HUDEP-2 (cell line): Measurements from ENCODE around the gene LRP1B.
"Not testable (repeated sequence)": the region's sequence is repeated elsewhere in the genome, so short reads cannot be mapped to it uniquely, and the experiment has no call there.

Experiments used
- DNase-seq, 76 experiments: peaks; one replicate each; lab custom pipeline; 2025; ENCODE audit not compliant: unreplicated experiment in 76 of 76; lab: John Stamatoyannopoulos, UW

LRP1B gene

DNA sequence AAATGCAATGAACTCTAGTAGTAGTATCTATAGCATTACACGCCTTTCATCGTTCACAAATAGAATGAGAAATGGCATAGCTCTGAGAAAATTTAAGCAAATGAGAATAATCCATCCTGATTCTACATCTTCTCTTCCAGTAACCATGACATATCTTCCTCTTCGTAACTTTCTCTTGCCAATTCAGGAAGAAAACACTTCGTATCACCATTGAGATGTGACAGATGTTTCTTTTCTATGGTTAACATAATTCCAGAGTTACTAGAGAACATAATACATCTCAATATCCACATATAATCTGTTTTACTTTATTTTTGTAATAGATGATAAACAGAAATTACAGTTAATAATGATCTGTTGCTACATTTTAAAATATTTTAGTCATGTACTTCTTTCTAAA, 1527.4 kb downstream of the LRP1B start:
- DNase-seq, result no peak

DNA sequence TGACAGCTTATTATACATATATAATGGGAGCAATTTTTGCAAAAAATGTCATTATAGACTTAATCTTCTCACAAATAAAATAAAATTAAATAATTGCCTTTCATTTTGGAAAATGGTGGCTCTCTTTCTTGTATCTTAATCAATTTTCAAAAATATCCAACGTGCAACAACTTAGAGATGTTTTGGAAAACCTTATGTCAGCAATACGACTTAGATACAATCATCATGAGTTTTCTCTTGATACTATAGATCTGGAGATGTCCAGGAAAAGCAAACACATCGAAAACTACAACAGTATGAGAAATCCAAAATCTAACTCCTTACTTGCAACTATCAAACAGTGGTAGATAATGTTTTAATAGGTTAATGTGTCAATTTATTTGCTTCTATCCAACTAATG, 1529.0 kb downstream of the LRP1B start:
- DNase-seq, result no peak

DNA sequence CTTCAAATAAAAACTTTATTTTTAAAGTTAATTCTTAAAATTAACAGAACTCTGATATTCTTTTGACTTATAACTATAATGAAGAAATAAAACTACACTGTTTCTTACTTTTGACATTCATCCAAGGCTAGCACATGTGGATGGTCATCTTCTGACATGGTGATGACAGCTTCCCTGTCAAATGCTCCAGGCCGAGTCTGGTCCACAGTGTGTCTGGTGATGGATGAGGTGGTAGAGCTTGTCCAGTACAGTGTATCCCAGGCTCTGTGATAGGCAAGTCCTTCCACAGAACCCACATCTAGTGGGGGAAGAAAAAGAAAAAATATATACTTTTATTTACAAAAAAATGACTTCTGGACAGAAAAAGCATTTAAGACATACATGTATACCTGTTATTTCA, 1529.5 kb downstream of the LRP1B start:
- no peak for DNase-seq

DNA sequence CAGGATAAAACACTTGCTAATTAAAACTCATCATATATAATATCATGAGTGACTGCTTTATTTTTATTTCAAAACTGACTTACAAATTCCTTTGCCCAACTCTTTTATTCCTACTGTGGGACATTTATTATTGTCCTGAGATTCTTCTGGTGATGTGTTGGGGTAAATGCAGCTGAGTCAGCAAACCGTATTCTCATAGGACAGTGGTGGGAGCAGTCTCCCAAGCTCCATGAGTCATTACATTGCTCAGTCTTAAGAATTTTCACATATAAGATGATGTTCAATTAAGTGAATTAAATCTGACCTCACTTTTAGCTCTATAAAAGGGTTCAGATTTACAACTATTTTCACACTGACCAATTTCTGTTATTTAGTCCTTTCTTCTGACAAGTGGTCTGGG, 1530.7 kb downstream of the LRP1B start:
- no peak for DNase-seq

DNA sequence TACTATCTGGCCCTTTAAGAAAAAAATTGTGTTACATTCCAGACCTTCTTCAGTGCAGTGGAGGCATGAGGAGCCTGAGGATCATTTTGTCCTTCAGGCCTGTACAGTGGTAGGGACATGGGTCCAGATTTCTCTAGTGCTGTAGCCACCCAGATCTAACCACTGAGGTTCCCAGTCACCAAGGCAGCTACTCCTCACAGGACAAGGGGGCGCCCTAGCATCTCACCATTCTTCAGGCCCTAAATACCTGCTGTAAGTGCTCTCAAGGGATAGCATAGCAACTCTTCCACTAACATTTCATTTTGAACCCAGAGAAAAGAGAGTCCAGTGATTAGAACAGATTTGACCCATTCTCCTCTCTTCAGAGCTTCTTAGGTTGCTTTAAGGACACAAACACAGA, 1533.0 kb downstream of the LRP1B start:
- DNase-seq, result no peak

DNA sequence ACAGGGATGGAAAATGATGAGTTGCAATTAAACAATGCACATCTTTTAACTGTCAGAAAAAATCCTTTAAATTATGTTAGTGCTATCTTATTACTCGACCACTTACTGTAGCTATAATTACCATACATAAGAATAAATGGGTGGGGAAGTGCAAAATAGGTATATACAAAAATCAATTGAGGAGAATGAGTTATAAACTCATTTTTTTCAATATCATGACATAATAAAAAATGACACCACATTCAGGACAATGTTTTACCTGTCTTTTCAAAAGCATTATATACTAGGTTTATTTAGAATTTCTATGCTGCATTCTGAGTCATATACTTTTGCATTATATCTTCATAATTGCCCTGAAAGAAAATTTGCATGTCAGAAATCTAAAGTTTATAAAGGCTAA, 1533.6 kb downstream of the LRP1B start:
- DNase-seq, result no peak

DNA sequence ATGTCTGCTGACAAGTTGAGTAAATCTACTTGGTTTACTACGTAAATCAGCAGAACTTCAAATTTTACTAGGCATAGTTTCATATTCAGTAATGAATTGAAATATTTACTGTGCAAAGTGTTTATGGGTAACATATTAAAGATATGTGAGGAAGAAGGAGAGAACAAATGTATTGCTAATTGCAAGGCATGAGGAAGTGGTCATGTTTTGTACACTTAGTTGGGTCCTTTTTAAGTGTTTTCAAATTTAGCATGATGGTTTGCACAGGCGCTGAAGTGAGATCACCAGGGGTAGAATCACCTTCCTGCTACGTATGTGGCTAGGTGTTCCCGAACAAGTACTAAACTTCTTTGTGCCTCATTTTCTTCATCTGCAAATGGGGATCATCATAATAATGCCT, 1534.4 kb downstream of the LRP1B start:
- no peak for DNase-seq

DNA sequence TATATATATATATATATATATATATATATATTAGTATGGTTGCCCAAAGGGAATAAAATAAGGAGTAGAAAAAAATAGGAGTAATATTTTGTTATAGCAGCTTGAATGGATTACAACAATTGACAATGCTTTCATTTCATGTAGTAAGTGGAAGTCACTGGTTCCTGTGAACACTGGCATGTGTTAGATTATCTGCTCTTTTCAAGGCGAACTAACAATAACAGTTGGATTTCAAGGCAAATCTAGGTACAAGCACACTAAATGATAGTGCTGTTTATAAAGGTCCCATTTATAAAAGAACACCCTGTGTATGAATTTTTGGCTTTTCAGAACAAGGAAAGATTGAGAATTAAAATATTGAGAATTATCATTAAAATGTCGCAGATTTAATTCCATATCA, 1535.7 kb downstream of the LRP1B start:
- DNase-seq, result no peak

DNA sequence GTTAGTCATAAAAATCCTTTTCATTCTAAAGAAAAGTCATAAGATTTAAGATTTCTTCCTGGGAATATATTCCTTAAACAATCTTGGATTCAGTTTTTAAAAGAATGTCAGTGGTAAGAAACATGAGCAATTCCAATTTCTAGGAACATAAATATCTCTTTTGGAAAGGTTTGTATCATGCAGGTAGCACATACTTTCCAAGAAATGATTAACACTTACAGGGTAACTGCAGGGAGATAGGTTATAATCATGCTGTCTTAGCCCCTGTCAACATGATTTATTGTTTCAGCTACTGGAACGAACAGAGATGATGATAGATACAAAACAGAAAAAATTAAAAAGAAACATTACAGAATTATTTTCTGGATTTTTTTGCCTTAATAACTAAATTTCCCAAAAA, 1537.7 kb downstream of the LRP1B start:
- no peak for DNase-seq

DNA sequence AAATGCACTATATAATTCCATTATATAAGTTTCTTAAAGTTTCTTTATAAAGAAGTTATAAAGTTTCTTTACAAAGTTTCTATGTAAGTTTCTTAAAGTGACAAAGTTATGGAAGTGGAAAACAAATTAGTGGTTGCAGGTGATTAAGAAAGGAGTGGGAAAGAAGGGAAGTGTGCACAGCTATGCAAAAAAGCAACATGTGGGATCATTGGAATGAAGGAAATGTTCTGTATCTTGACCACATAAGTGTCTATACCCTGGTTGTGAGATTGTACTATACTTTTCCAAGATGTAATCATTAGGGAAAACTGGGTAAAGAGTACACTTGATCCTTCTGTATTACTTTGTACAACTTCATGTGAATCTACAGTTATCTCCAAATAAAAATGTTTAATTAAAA, 1541.1 kb downstream of the LRP1B start:
- DNase-seq, result no peak

DNA sequence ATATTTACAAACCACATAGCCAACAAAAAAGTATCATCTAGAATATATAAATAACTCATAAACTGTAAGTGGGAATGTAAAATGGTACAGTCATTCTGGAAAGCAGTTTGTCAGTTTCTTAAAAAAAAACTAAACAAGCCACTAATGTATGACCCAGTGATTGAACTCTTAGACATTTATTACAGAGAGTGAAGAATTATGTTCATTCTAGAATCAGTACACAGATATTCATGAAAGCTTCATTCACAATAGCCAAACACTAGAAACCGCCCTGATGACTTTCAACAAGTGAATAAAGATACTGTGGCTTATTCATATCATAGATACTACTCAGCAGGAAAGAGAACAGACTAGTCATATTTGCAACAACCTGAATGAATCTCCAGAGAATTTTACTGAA, 1541.5 kb downstream of the LRP1B start:
- DNase-seq, result no peak

DNA sequence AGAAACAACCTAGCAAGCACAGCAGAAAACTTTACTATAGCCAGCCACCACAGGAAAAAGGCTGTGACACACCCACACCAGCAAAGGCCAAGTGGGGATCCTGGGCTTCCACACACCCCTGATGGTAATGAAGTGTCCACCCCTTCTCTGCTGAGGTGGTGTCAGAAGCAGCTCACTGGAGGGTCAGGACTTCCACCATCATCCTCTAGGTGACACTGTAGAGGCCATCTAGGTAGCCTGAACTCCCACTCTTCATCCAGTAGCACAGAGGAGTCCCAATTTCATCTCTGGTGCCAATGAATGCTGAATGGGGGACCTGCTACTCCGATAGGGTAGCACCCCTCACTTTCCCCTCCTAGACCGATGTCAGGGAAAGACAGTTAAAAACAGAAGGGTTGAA, 1544.4 kb downstream of the LRP1B start:
- peak in 20 of 76 experiments; percentile 1 to 58 (median 14) for DNase-seq

DNA sequence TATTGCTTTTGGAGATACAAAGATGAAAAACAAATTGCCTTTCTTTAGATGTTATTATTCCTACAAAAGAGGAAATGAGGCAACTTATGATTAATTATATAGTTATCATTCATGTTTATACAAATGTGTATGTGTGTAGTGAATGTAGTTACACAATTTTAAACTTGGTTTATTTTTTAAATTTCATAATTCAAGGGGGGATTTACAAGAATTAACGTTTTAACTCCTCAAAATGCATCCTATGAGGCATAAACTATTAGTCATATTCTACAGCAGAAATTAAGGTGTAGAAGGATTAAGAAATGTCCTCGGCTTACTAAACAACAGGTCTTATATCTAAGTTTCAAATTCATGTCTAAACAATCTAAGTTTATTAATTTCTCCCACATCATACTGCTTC, 1545.8 kb downstream of the LRP1B start:
- no peak for DNase-seq

DNA sequence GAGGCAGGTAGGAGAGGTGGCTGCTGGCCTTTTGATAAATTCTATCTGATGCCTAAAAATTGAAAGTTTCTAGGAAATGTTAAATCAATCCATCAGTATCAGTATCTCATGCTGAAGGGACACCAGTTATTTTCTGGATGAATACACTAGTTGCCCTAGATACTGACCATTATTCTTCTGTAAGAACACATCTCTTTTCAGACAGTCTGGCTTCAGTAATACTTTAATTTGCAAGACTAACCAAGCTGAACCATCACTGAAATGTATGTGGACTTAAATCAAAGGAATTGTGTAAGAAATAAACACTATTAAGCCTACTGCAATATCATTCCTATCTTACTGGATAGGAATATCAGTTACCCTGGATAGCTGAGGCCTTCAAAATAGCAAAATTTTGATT, 1546.3 kb downstream of the LRP1B start:
- no peak for DNase-seq

DNA sequence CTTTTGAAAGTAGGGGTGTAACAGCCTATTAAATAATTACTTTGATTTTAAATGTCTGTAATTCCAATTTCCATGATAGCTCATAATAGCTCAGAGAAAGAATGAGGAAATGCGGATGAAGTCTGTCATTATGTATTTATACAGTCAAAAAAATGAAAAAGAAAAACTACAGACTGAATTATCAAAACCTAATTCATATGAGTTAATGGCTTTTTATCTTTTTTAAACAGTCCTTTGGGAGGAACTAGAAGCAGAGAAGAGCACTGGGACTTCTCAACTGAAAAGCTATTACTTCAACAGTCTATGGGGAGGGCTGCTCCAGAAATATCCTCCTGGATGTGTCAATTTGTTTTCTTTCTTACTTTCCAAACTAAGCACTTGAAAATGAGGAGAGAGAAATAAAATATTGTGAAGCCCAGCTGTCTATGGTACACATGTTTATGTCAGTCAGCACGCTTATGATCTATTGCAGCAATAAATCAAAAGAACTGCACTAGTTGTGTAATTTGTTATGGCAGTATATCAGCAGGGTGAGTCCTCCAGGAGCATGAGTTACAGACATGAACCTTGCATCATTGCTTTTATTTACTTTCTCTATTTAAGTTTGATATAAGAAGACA, 1550.2 kb downstream of the LRP1B start:
- DNase-seq, result no peak

DNA sequence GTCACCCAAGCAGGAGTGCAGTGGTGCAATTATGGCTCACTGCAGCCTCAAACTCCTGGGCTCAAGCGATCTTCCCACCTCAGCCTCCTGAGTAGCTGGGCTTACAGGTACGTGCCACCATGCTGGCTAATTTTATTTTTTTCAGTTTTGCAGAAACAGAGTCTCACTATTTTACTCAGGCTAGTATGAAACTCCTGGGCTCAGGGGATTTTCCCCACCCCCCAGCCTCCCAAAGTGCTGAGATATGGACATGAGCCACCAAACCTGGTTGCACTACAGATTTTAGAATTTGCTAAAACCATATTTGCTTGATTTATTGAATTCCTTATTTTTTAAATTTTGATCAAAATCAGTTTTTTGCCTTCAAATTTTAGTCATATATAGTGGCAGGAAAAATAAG, 1553.4 kb downstream of the LRP1B start:
- no peak for DNase-seq

DNA sequence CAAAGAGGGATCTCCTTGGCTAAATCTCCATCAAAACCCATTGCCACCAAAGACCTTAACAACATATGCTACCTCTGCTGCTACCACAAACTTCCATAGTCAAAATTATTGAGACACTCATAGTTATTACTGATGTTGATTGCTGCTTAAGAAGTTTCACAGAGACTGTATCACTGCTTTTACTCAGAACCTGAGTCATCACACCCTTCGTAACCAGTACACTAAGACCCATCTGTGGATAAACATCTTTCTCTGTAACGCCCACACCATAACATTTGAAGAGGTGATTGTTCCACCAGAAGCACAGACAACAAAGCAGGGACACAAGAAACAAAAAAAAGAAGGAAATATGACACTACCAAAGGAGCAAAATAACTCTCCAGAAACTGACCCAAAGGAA, 1563.1 kb downstream of the LRP1B start:
- no peak for DNase-seq

DNA sequence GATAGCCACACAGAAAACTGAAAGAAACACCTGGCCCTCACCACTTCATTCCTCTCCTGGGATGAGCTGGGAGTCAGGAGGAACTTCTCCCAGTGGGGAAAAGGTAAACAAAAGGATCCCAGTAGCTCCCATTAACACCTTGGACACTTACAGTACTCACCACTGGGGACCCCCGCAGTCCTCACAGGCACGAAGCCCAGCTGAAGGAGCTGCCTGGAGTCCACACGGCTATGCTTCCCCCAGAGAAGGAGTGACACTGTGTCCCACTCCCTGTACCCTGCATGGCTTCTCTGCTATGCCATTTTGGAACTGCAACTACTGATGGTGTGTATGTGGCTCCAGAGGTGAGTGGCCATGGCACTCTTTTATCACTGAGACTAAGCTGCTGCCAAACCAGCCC, 1565.1 kb downstream of the LRP1B start:
- DNase-seq, result no peak

DNA sequence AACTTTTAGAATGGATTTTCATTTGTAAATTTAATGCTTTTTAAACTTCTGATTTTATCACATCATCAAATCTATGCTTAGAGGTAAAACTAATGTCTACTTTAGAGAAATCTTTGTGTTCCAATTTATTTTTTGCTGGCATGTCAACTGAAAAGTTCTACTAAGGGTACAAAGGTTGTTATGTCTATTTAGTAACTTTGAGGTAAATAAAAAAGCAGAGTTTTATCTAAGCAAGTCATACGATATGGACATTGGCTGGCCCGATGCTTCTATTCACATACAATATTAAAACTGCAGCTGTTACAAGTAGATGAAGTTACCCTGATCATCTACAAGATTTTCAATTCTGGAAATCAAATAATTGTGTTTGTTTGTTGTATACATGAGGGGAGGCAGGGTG, 1575.1 kb downstream of the LRP1B start:
- no peak for DNase-seq

DNA sequence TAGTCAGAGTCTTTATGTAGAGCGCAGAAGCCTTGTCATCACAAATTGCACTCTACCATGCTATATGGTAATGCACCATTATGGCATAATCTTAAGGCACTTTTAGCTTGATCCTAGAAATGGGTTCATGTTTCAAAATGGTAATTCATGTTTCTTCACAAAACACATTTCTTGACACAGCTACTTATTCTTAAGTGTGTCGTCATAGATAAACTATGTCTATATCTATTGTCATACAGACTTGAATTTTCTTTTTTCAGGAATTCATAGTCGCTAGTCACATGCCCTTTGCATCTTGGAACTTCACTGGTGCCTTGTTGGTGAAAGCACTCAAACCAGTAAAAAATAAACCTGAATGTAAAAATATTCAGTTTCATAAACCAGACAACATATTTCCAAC, 1578.2 kb downstream of the LRP1B start:
- DNase-seq, result no peak

DNA sequence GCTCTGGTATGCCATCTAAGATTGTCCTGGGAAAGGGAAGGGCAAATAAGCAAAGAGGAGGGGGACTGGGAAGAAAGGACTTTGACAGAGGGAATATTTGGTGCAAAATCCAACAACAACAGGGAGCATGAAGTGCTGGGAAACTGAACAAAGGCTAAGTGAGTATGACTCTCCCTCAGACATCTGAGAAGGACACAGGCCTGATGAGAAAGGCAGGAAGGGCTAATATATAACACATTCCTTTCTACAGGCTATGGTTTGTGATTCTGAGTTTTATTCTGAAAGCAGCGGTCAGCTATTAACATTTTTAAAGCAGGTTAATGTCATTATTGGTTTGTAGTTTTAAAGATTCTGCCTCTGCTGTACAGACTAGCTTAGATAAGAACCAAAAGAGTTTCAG, 1579.5 kb downstream of the LRP1B start:
- DNase-seq, result no peak

DNA sequence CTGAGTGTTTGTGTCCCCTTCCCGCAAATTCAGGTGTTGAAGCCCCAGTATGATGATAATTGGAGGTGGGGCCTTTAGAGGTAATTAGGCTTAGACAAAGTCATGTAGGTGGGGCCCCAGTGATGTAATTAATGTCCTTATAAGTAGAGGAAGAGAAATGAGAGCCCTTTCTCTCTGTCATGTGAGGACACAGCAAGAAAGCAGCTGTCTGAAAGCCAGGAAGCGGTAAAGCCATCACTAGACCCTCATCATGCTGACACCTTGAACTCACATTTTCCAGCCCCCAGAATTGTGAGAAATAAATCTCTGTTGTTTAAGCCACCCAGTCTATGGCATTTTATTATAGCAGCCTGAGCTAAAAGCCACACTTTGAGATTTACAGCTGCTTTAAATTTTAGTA, 1580.0 kb downstream of the LRP1B start:
- DNase-seq, result no peak

DNA sequence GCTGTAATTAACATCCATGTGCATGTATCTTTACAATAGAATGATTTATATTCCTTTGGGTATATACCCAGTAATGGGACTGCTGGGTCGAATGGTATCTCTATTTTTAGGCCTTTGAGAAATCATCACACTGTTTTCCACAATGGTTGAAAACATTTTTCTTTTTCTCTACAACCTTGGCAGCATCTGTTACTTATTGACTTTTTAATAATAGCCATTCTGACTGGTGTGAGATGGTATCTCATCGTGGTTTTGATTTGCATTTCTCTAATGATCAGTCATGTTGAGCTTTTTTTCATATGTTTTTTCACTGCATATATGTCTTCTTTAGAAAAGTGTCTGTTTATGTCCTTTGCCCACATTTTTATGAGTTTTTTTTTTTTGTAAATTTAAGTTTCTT, 1586.0 kb downstream of the LRP1B start:
- DNase-seq, result not testable (repeated sequence)
